ENCODE data around the gene SCPEP1. TPM values are rescaled to one million over a fixed set of nuclear protein-coding genes. Genes with fewer than 3 reads are reported as not detected.

The SCPEP1 gene
- total and polyA plus RNA-seq, 10 of the 15 experiments (the other 5 are each of a cell fraction or from before 2014, with no cell fraction given), result 31.2 to 80.2 (median 40.7) TPM

- Histone ChIP-seq H3K9me3 (replicated peaks; ENCODE audit: control insufficient read depth, insufficient read depth, low read length) (no peaks in the 10 kb centered on the region), H3K27ac (ENCODE audit: control insufficient read depth, insufficient read depth) (no peak overlapping the region), H3K79me2 (ENCODE audit: control insufficient read depth, insufficient read depth, low read length) (no peaks in the 10 kb centered on the region), H3K4me3 (no peak overlapping the region), H3K27me3 (replicated peaks in 1 of 2; ENCODE audit: control insufficient read depth in 2 of 2, insufficient read depth in 2 of 2, low read length in 1 of 2) (no peaks in the 10 kb centered on the region), H3K4me2 (ENCODE audit: control insufficient read depth, insufficient read depth) (no peak overlapping the region), H3K9ac (ENCODE audit: control insufficient read depth, insufficient read depth, low read length) (no peak overlapping the region), H4K20me1 (ENCODE audit: control insufficient read depth, insufficient read depth) (no peaks in the 10 kb centered on the region), H2AFZ (ENCODE audit: control insufficient read depth, low read depth, low read length) (no peak overlapping the region), H3K4me1 (ENCODE audit: control insufficient read depth, insufficient read depth, low read length) (peaks cover 20% of the 10 kb centered on the region), H3K36me3 (ENCODE audit: control insufficient read depth in 2 of 2, insufficient read depth in 2 of 2, low read length in 1 of 2) (peaks cover 0 to 4% of the 10 kb centered on the region in 2 experiments; a peak in 1 of 4 replicates)
- ChIA-PET CTCF (interaction anchor here (1.1 to 4.7 kb wide), 10 partner anchors 10 to 293 kb away, joined by 3 to 33 read pairs (median 6); partner anchors contain the start of genes AKAP1 and COIL), POLR2A (interaction anchor here (1.2 kb wide), 1 partner anchor 34 kb away, joined by 3 read pairs; no protein-coding TSS in a partner anchor), RAD21 (ENCODE audit: unreplicated experiment) (interaction anchor here (1.3 to 2.0 kb wide), 2 partner anchors 31 to 187 kb away, joined by 3 to 7 read pairs; partner anchors contain the start of gene SCPEP1), SMC1A (ENCODE audit: uncharacterized antibody, unreplicated experiment) (interaction anchor here (1.2 to 6.4 kb wide), 11 partner anchors 8 to 189 kb away, joined by 4 to 41 read pairs (median 6); partner anchors contain the start of genes COIL and SCPEP1)
- DNase-seq (ENCODE audit: low read depth, low spot score) (no peak), FAIRE-seq (no peak), ATAC-seq (no peak)
- WGBS (ENCODE audit: insufficient coverage, insufficient replicate concordance, low lambda C conversion rate, missing lambda C conversion rate), result 25% methylated on average over 2 of the region's 2 CpGs
- BruUV-seq (replicated peaks), result no TSS peak
- in situ Hi-C loops (cut with MboI) (no loop called here), intact Hi-C loops (cut with micrococcal nuclease; ENCODE audit: unreplicated experiment) (loop anchor here (5.0 to 10.0 kb wide), 2 partner anchors 47 to 76 kb away; partner anchors contain the start of genes AKAP1 and COIL)
- TF ChIP-seq, protein P1, sequence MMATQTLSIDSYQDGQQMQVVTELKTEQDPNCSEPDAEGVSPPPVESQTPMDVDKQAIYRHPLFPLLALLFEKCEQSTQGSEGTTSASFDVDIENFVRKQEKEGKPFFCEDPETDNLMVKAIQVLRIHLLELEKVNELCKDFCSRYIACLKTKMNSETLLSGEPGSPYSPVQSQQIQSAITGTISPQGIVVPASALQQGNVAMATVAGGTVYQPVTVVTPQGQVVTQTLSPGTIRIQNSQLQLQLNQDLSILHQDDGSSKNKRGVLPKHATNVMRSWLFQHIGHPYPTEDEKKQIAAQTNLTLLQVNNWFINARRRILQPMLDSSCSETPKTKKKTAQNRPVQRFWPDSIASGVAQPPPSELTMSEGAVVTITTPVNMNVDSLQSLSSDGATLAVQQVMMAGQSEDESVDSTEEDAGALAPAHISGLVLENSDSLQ (IDR thresholded peaks at IDR 0.05), result peak; percentile 62; the same call in 1 of the 2 replicates
- TF ChIP-seq, protein P2, sequence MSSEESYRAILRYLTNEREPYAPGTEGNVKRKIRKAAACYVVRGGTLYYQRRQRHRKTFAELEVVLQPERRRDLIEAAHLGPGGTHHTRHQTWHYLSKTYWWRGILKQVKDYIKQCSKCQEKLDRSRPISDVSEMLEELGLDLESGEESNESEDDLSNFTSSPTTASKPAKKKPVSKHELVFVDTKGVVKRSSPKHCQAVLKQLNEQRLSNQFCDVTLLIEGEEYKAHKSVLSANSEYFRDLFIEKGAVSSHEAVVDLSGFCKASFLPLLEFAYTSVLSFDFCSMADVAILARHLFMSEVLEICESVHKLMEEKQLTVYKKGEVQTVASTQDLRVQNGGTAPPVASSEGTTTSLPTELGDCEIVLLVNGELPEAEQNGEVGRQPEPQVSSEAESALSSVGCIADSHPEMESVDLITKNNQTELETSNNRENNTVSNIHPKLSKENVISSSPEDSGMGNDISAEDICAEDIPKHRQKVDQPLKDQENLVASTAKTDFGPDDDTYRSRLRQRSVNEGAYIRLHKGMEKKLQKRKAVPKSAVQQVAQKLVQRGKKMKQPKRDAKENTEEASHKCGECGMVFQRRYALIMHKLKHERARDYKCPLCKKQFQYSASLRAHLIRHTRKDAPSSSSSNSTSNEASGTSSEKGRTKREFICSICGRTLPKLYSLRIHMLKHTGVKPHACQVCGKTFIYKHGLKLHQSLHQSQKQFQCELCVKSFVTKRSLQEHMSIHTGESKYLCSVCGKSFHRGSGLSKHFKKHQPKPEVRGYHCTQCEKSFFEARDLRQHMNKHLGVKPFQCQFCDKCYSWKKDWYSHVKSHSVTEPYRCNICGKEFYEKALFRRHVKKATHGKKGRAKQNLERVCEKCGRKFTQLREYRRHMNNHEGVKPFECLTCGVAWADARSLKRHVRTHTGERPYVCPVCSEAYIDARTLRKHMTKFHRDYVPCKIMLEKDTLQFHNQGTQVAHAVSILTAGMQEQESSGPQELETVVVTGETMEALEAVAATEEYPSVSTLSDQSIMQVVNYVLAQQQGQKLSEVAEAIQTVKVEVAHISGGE (CRISPR knock-in tag; IDR thresholded peaks at IDR 0.05), result no peak
- TF ChIP-seq RUNX3 (IDR thresholded peaks at IDR 0.05; ENCODE audit: low read length), result peak; percentile 30; the same call in 1 of the 2 replicates
Observed at GRCh38 chr17:57008958-57009357, 31.0 kb downstream of the SCPEP1 start.
